ENCODE results near the gene CAAP1. TPM values are rescaled to one million over a fixed set of nuclear protein-coding genes. Genes with fewer than 3 reads are reported as not detected.

Gene CAAP1
- total and polyA plus RNA-seq, 2 donors, result 21.2 to 28.2 TPM

DNA sequence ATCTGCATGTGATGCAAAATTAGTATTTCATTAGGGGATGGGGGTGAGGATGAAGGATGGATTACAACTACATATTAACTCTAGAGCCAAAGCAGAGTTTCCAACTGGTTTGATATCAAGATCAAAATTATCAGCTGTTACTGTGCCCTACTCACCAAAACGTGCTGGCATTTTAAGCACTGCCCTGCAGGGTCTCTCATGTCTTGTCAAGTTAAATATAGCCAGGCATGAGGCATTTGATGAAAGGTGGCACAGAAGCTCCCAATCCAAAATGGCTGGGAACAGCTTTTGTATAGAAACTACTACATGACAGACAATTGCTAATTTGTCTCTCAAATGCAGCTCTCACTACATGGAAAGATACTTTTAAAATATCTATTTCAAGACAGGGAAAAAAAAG, 27.1 kb upstream of the CAAP1 start:
- H3K27ac ChIP-seq (ENCODE audit: low read depth in 1 of 2, low read length in 1 of 2), result no peak overlapping the region
- no peaks in the 10 kb centered on the region for H3K27me3 ChIP-seq (ENCODE audit: control insufficient read depth in 2 of 2, insufficient read depth in 1 of 2, low read length in 1 of 2)
- 44% methylated on average over 1 of the region's 1 CpG for WGBS
- peaks cover 17 to 71% of the 10 kb centered on the region in 2 donors for H3K36me3 ChIP-seq (ENCODE audit: control insufficient read depth in 2 of 2, insufficient read depth in 2 of 2, low read length in 1 of 2)
- DNase-seq (ENCODE audit: low read depth in 6 of 9, low spot score in 9 of 9), result no peak
- no peak overlapping the region for H3K4me3 ChIP-seq (ENCODE audit: low read length in 2 of 2)
- no peaks in the 10 kb centered on the region for H3K9me3 ChIP-seq (ENCODE audit: control insufficient read depth in 2 of 2, insufficient read depth in 1 of 2, low read length in 1 of 2)
- no peaks in the 10 kb centered on the region for H3K4me1 ChIP-seq (ENCODE audit: control insufficient read depth in 2 of 2, insufficient read depth in 2 of 2, low read length in 2 of 2)

DNA sequence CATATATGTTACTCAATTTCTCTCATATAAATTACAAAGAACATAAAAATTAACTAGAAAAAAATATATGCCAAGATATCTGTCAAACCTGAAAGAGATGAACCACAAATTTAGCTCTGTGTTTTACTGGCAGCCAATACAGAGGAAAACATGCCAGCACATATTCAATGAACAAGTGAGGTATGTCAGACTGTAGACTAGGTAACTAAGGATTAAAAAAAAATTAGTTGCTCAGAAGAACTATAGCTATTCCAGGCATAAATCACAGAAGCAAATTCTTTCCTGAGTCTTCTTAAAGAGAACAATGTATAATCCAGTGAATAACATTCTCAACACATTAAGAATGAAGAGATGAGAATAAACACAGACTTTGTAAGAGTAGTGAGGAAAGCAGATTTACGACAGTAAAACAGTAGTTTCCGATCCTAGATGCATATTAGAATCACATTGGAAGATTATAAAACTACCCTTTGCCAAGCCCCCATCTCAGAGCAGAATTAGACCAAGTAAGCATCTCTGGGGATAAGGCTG, 20.6 kb upstream of the CAAP1 start:
- peaks cover 13 to 29% of the 10 kb centered on the region in 2 donors for H3K36me3 ChIP-seq (ENCODE audit: control insufficient read depth in 2 of 2, insufficient read depth in 2 of 2, low read length in 1 of 2)
- DNase-seq (ENCODE audit: low read depth in 6 of 9, low spot score in 9 of 9), result no peak
- H3K27me3 ChIP-seq (ENCODE audit: control insufficient read depth in 2 of 2, insufficient read depth in 1 of 2, low read length in 1 of 2), result no peaks in the 10 kb centered on the region
- no peaks in the 10 kb centered on the region for H3K9me3 ChIP-seq (ENCODE audit: control insufficient read depth in 2 of 2, insufficient read depth in 1 of 2, low read length in 1 of 2)
- H3K4me3 ChIP-seq (ENCODE audit: low read length in 2 of 2), result no peak overlapping the region
- WGBS, result 98% methylated on average over 2 of the region's 2 CpGs
- no peaks in the 10 kb centered on the region for H3K4me1 ChIP-seq (ENCODE audit: control insufficient read depth in 2 of 2, insufficient read depth in 2 of 2, low read length in 2 of 2)
- H3K27ac ChIP-seq (ENCODE audit: low read depth in 1 of 2, low read length in 1 of 2), result no peak overlapping the region

- H3K27me3 ChIP-seq (ENCODE audit: control insufficient read depth in 2 of 2, insufficient read depth in 1 of 2, low read length in 1 of 2), result no peaks in the 10 kb centered on the region
- no peaks in the 10 kb centered on the region for H3K4me1 ChIP-seq (ENCODE audit: control insufficient read depth in 2 of 2, insufficient read depth in 2 of 2, low read length in 2 of 2)
- no peaks in the 10 kb centered on the region for H3K9me3 ChIP-seq (ENCODE audit: control insufficient read depth in 2 of 2, insufficient read depth in 1 of 2, low read length in 1 of 2)
- no peak overlapping the region for H3K4me3 ChIP-seq (ENCODE audit: low read length in 2 of 2)
- WGBS, result 98% methylated on average over 1 of the region's 1 CpG
- H3K36me3 ChIP-seq (ENCODE audit: control insufficient read depth in 2 of 2, insufficient read depth in 2 of 2, low read length in 1 of 2), result peaks cover 6 to 26% of the 10 kb centered on the region in 2 donors
- DNase-seq (ENCODE audit: low read depth in 6 of 9, low spot score in 9 of 9), result no peak
- no peak overlapping the region for H3K27ac ChIP-seq (ENCODE audit: low read depth in 1 of 2, low read length in 1 of 2)
Measured at GRCh38 chr9:26904671-26905070, 12.1 kb upstream of the CAAP1 start.

DNA sequence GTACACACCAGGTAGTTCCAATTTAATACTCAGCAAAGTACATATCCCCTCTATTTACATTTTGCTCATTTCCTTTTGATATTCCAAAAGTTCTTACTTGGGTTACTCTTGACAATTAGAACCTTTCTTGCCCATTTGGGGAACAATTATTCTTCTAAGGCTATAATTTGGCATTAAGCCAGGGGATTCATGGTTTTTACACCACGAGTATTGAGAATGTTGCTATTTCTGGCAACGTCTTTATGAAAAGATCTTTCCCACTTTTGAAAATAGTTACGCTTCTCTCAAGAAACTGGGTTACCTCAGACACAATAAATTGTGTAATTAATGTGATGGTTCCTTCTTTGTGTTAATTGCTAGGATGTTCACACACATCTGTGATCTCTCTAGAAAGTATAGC, 11.5 kb upstream of the CAAP1 start:
- WGBS, result 88% methylated on average over 3 of the region's 3 CpGs
- H3K4me1 ChIP-seq (ENCODE audit: control insufficient read depth in 2 of 2, insufficient read depth in 2 of 2, low read length in 2 of 2), result no peaks in the 10 kb centered on the region
- no peaks in the 10 kb centered on the region for H3K9me3 ChIP-seq (ENCODE audit: control insufficient read depth in 2 of 2, insufficient read depth in 1 of 2, low read length in 1 of 2)
- H3K36me3 ChIP-seq (ENCODE audit: control insufficient read depth in 2 of 2, insufficient read depth in 2 of 2, low read length in 1 of 2), result peaks cover 6 to 26% of the 10 kb centered on the region in 2 donors
- H3K27ac ChIP-seq (ENCODE audit: low read depth in 1 of 2, low read length in 1 of 2), result no peak overlapping the region
- no peaks in the 10 kb centered on the region for H3K27me3 ChIP-seq (ENCODE audit: control insufficient read depth in 2 of 2, insufficient read depth in 1 of 2, low read length in 1 of 2)
- no peak overlapping the region for H3K4me3 ChIP-seq (ENCODE audit: low read length in 2 of 2)
- no peak for DNase-seq (ENCODE audit: low read depth in 6 of 9, low spot score in 9 of 9)

DNA sequence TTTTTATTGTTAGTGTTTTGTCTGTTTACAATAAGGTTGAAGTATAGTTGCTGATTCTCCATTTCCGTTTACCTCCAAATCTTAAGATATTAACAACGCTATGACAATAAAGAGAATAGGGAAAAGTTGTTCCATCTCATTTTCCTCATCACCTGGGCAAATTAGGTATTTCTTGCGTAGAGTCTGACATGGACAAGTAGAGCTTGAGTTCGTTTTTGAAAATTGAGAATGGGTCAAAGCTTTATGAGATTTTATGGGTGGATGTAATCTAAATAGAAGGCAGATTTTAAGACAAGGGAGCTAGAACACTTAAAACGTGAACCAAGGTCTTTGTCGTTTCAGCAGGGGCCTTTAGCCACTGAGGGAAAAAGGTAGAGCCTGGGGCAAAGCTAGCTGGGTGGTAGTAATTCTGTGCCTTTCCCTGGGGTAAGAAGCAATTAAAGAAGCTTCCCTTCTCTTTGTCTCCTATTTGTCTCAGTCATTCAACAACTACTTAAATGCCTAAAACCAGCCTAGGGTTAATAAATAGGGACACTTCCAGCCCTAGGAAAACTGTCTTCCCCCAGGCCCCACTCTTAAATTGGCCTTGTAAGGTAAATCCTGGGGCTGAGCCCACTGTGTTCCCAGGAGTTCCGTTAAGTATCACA, 551 bp upstream of the CAAP1 start:
- Histone ChIP-seq H3K4me3 (ENCODE audit: low read length in 2 of 2) (peak overlapping the region; percentile 83 to 84), H3K27ac (ENCODE audit: low read depth in 1 of 2, low read length in 1 of 2) (peak overlapping the region; percentile 98 to 100)
- 23% methylated on average over 7 of the region's 7 CpGs for WGBS

GRCh38 chr9:26891726-26892125, 876 bp downstream of the CAAP1 start:
- H3K4me1 ChIP-seq (ENCODE audit: control insufficient read depth in 2 of 2, insufficient read depth in 2 of 2, low read length in 2 of 2), result peaks cover 5% of the 10 kb centered on the region in 2 donors
- peak overlapping the region; percentile 83 to 84 for H3K4me3 ChIP-seq (ENCODE audit: low read length in 2 of 2)
- H3K27ac ChIP-seq (ENCODE audit: low read depth in 1 of 2, low read length in 1 of 2), result peak overlapping the region; percentile 98 to 100
- DNase-seq (ENCODE audit: low read depth in 6 of 9, low spot score in 9 of 9), result peak in 1 of 9 donors; percentile 0
- no peaks in the 10 kb centered on the region for H3K27me3 ChIP-seq (ENCODE audit: control insufficient read depth in 2 of 2, insufficient read depth in 1 of 2, low read length in 1 of 2)
- H3K36me3 ChIP-seq (ENCODE audit: control insufficient read depth in 2 of 2, insufficient read depth in 2 of 2, low read length in 1 of 2), result peaks cover 0 to 1% of the 10 kb centered on the region in 2 donors
- H3K9me3 ChIP-seq (ENCODE audit: control insufficient read depth in 2 of 2, insufficient read depth in 1 of 2, low read length in 1 of 2), result no peaks in the 10 kb centered on the region
- 1% methylated on average over 14 of the region's 14 CpGs for WGBS

More for the DNA sequence above, 551 bp upstream of the CAAP1 start:
- H3K36me3 ChIP-seq (ENCODE audit: control insufficient read depth in 2 of 2, insufficient read depth in 2 of 2, low read length in 1 of 2), result no peaks in the 10 kb centered on the region
- no peaks in the 10 kb centered on the region for H3K9me3 ChIP-seq (ENCODE audit: control insufficient read depth in 2 of 2, insufficient read depth in 1 of 2, low read length in 1 of 2)
- H3K4me1 ChIP-seq (ENCODE audit: control insufficient read depth in 2 of 2, insufficient read depth in 2 of 2, low read length in 2 of 2), result peaks cover 5% of the 10 kb centered on the region in 2 donors
- no peaks in the 10 kb centered on the region for H3K27me3 ChIP-seq (ENCODE audit: control insufficient read depth in 2 of 2, insufficient read depth in 1 of 2, low read length in 1 of 2)
- no peak for DNase-seq (ENCODE audit: low read depth in 6 of 9, low spot score in 9 of 9)

- Histone ChIP-seq H3K36me3 (ENCODE audit: control insufficient read depth in 2 of 2, insufficient read depth in 2 of 2, low read length in 1 of 2) (peaks cover 0 to 4% of the 10 kb centered on the region in 2 donors), H3K9me3 (ENCODE audit: control insufficient read depth in 2 of 2, insufficient read depth in 1 of 2, low read length in 1 of 2) (no peaks in the 10 kb centered on the region), H3K4me1 (ENCODE audit: control insufficient read depth in 2 of 2, insufficient read depth in 2 of 2, low read length in 2 of 2) (peaks cover 2 to 3% of the 10 kb centered on the region in 2 donors), H3K27me3 (ENCODE audit: control insufficient read depth in 2 of 2, insufficient read depth in 1 of 2, low read length in 1 of 2) (no peaks in the 10 kb centered on the region), H3K4me3 (ENCODE audit: low read length in 2 of 2) (no peak overlapping the region), H3K27ac (ENCODE audit: low read depth in 1 of 2, low read length in 1 of 2) (no peak overlapping the region)
- WGBS, result 96% methylated on average over 1 of the region's 1 CpG
- DNase-seq (ENCODE audit: low read depth in 6 of 9, low spot score in 9 of 9), result no peak
Measured at GRCh38 chr9:26888271-26888670, 4.3 kb downstream of the CAAP1 start.

- Histone ChIP-seq H3K27ac (ENCODE audit: low read depth in 1 of 2, low read length in 1 of 2) (no peak overlapping the region), H3K27me3 (ENCODE audit: control insufficient read depth in 2 of 2, insufficient read depth in 1 of 2, low read length in 1 of 2) (no peaks in the 10 kb centered on the region), H3K4me1 (ENCODE audit: control insufficient read depth in 2 of 2, insufficient read depth in 2 of 2, low read length in 2 of 2) (no peaks in the 10 kb centered on the region), H3K4me3 (ENCODE audit: low read length in 2 of 2) (no peak overlapping the region), H3K9me3 (ENCODE audit: control insufficient read depth in 2 of 2, insufficient read depth in 1 of 2, low read length in 1 of 2) (peaks cover 5 to 8% of the 10 kb centered on the region in 2 donors), H3K36me3 (ENCODE audit: control insufficient read depth in 2 of 2, insufficient read depth in 2 of 2, low read length in 1 of 2) (peaks cover 20 to 35% of the 10 kb centered on the region in 2 donors)
- DNase-seq (ENCODE audit: low read depth in 6 of 9, low spot score in 9 of 9), result no peak
- 98% methylated on average over 3 of the region's 3 CpGs for WGBS
Measured at GRCh38 chr9:26882154-26882553, 10.4 kb downstream of the CAAP1 start.

DNA sequence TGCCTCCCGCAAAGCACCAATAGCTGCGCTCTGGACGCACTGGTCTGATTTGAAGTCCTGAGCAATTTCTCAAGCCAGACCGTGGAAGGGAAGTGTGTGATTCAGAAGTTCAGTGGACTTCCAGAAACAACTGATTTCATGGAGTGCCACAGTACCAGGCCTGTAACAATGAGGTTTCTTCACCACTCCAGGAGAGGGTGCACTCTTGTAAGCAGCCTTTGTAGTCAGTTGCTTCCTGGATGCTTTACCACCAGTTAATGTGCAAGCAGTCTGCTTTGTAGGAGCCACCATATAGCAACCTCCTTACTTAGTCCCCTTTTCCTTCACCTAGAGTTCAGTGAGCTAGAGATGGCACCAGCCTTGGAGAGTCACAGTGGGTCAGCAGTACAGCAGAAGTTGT, 12.3 kb downstream of the CAAP1 start:
- Histone ChIP-seq H3K9me3 (ENCODE audit: control insufficient read depth in 2 of 2, insufficient read depth in 1 of 2, low read length in 1 of 2) (peaks cover 5 to 8% of the 10 kb centered on the region in 2 donors), H3K4me3 (ENCODE audit: low read length in 2 of 2) (no peak overlapping the region), H3K36me3 (ENCODE audit: control insufficient read depth in 2 of 2, insufficient read depth in 2 of 2, low read length in 1 of 2) (peaks cover 20 to 32% of the 10 kb centered on the region in 2 donors), H3K27me3 (ENCODE audit: control insufficient read depth in 2 of 2, insufficient read depth in 1 of 2, low read length in 1 of 2) (no peaks in the 10 kb centered on the region), H3K4me1 (ENCODE audit: control insufficient read depth in 2 of 2, insufficient read depth in 2 of 2, low read length in 2 of 2) (no peaks in the 10 kb centered on the region), H3K27ac (ENCODE audit: low read depth in 1 of 2, low read length in 1 of 2) (no peak overlapping the region)
- DNase-seq (ENCODE audit: low read depth in 6 of 9, low spot score in 9 of 9), result no peak
- WGBS, result 84% methylated on average over 4 of the region's 4 CpGs

Data from thymus (tissue), 11 donors.